GM12875 (cell line): ENCODE results near the gene AK4.
"Not testable (repeated sequence)": the region's sequence is repeated elsewhere in the genome, so short reads cannot be mapped to it uniquely, and the experiment has no call there.

Experiments used
- H3K4me3 ChIP-seq: one replicate; pipeline ENCODE4 v1.5.1; 2011; ENCODE audit warnings: low read depth, low read length, control low read depth
- CTCF ChIP-seq: IDR thresholded peaks from 2 replicates; pipeline ENCODE4 v1.5.1; 2011; ENCODE audit warnings: low read depth, mild to moderate bottlenecking, control low read depth, inconsistent platforms, low read length, moderate library complexity, borderline replicate concordance; ENCODE audit not compliant: insufficient read depth

Gene AK4

GRCh38 chr1:65230731-65231481 lies 82.9 kb downstream of the AK4 start:
- H3K4me3 ChIP-seq: no peak overlapping the region
- TF ChIP-seq CTCF: no peak

GRCh38 chr1:65231718-65232330 lies 83.8 kb downstream of the AK4 start:
- no peak for TF ChIP-seq CTCF

GRCh38 chr1:65232461-65232990 lies 84.5 kb downstream of the AK4 start:
- no peak overlapping the region for H3K4me3 ChIP-seq
- TF ChIP-seq CTCF: no peak

More at GRCh38 chr1:65231718-65232330, 83.8 kb downstream of the AK4 start:
- no peak overlapping the region for H3K4me3 ChIP-seq

- no peak for TF ChIP-seq CTCF
- H3K4me3 ChIP-seq: no peak overlapping the region
Measured at GRCh38 chr1:65233782-65234181, 85.8 kb downstream of the AK4 start.

- no peak overlapping the region for H3K4me3 ChIP-seq
- TF ChIP-seq CTCF: peak; percentile 37; the same call in 1 of the 2 replicates
Measured at GRCh38 chr1:65235867-65236805, 88.1 kb downstream of the AK4 start.

- H3K4me3 ChIP-seq: not testable (repeated sequence)
Measured at GRCh38 chr1:65237088-65237487, 89.1 kb downstream of the AK4 start.

GRCh38 chr1:65237503-65237902 lies 89.5 kb downstream of the AK4 start:
- no peak for TF ChIP-seq CTCF
- no peak overlapping the region for H3K4me3 ChIP-seq
